GM21367 (cell line): ENCODE results near the gene PRKG1.

Experiments used
- ATAC-seq: cut with Tn5 transposase; IDR thresholded peaks from one replicate; pipeline ENCODE4 v1.9.1; 2021; ENCODE audit not compliant: unreplicated experiment

PRKG1 gene

GRCh38 chr10:51485668-51486067, 411.4 kb downstream of the PRKG1 start:
- no peak for ATAC-seq

- ATAC-seq, result no peak
These were observed 413.3 kb downstream of the PRKG1 start for GRCh38 chr10:51487576-51487975.

GRCh38 chr10:51488766-51489408, 414.6 kb downstream of the PRKG1 start:
- no peak for ATAC-seq

- no peak for ATAC-seq
These were observed 424.1 kb downstream of the PRKG1 start for GRCh38 chr10:51498424-51498823.

GRCh38 chr10:51501396-51501795, 427.1 kb downstream of the PRKG1 start:
- ATAC-seq, result no peak

GRCh38 chr10:51502124-51502523, 427.8 kb downstream of the PRKG1 start:
- ATAC-seq, result no peak

- no peak for ATAC-seq
These were observed 429.1 kb downstream of the PRKG1 start for GRCh38 chr10:51503378-51503777.

- ATAC-seq, result no peak
These were observed 433.2 kb downstream of the PRKG1 start for GRCh38 chr10:51507476-51507875.

GRCh38 chr10:51508156-51508555, 433.9 kb downstream of the PRKG1 start:
- no peak for ATAC-seq

- ATAC-seq, result no peak
These were observed 435.9 kb downstream of the PRKG1 start for GRCh38 chr10:51510231-51510630.

GRCh38 chr10:51521605-51522004, 447.3 kb downstream of the PRKG1 start:
- no peak for ATAC-seq

GRCh38 chr10:51522858-51523257, 448.6 kb downstream of the PRKG1 start:
- ATAC-seq, result no peak

GRCh38 chr10:51523440-51523839, 449.2 kb downstream of the PRKG1 start:
- no peak for ATAC-seq

GRCh38 chr10:51524041-51524440, 449.8 kb downstream of the PRKG1 start:
- ATAC-seq, result no peak

GRCh38 chr10:51527522-51528219, 453.4 kb downstream of the PRKG1 start:
- no peak for ATAC-seq

- no peak for ATAC-seq
These were observed 454.2 kb downstream of the PRKG1 start for GRCh38 chr10:51528527-51528926.

GRCh38 chr10:51530541-51530940, 456.3 kb downstream of the PRKG1 start:
- no peak for ATAC-seq

- ATAC-seq, result no peak
These were observed 457.8 kb downstream of the PRKG1 start for GRCh38 chr10:51532044-51532443.

GRCh38 chr10:51542853-51543252, 468.6 kb downstream of the PRKG1 start:
- ATAC-seq, result no peak

- ATAC-seq, result no peak
These were observed 470.6 kb downstream of the PRKG1 start for GRCh38 chr10:51544933-51545332.

- no peak for ATAC-seq
These were observed 473.7 kb downstream of the PRKG1 start for GRCh38 chr10:51547941-51548340.

- no peak for ATAC-seq
These were observed 478.6 kb downstream of the PRKG1 start for GRCh38 chr10:51552879-51553278.
